ENCODE results near the gene MED1.

DNA sequence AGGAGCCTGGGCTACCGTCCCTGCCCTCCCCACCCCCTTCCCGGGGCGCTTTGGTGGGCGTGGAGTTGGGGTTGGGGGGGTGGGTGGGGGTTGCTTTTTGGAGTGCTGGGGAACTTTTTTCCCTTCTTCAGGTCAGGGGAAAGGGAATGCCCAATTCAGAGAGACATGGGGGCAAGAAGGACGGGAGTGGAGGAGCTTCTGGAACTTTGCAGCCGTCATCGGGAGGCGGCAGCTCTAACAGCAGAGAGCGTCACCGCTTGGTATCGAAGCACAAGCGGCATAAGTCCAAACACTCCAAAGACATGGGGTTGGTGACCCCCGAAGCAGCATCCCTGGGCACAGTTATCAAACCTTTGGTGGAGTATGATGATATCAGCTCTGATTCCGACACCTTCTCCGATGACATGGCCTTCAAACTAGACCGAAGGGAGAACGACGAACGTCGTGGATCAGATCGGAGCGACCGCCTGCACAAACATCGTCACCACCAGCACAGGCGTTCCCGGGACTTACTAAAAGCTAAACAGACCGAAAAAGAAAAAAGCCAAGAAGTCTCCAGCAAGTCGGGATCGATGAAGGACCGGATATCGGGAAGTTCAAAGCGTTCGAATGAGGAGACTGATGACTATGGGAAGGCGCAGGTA is 11.0 kb upstream of the MED1 start:
- TF ChIP-seq, protein P1, sequence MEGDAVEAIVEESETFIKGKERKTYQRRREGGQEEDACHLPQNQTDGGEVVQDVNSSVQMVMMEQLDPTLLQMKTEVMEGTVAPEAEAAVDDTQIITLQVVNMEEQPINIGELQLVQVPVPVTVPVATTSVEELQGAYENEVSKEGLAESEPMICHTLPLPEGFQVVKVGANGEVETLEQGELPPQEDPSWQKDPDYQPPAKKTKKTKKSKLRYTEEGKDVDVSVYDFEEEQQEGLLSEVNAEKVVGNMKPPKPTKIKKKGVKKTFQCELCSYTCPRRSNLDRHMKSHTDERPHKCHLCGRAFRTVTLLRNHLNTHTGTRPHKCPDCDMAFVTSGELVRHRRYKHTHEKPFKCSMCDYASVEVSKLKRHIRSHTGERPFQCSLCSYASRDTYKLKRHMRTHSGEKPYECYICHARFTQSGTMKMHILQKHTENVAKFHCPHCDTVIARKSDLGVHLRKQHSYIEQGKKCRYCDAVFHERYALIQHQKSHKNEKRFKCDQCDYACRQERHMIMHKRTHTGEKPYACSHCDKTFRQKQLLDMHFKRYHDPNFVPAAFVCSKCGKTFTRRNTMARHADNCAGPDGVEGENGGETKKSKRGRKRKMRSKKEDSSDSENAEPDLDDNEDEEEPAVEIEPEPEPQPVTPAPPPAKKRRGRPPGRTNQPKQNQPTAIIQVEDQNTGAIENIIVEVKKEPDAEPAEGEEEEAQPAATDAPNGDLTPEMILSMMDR (IDR thresholded peaks at IDR 0.05; ENCODE audit: low read depth, low read length): no peak
- TF ChIP-seq EZH2phosphoT487 (IDR thresholded peaks at IDR 0.05; ENCODE audit: low read depth): no peak
